ENCODE measurements around the gene TSPAN2. TPM values are rescaled to one million over a fixed set of nuclear protein-coding genes. Genes with fewer than 3 reads are reported as not detected.

The TSPAN2 gene
- total RNA-seq, result 0.78 and 0.99 TPM in 2 replicates

DNA sequence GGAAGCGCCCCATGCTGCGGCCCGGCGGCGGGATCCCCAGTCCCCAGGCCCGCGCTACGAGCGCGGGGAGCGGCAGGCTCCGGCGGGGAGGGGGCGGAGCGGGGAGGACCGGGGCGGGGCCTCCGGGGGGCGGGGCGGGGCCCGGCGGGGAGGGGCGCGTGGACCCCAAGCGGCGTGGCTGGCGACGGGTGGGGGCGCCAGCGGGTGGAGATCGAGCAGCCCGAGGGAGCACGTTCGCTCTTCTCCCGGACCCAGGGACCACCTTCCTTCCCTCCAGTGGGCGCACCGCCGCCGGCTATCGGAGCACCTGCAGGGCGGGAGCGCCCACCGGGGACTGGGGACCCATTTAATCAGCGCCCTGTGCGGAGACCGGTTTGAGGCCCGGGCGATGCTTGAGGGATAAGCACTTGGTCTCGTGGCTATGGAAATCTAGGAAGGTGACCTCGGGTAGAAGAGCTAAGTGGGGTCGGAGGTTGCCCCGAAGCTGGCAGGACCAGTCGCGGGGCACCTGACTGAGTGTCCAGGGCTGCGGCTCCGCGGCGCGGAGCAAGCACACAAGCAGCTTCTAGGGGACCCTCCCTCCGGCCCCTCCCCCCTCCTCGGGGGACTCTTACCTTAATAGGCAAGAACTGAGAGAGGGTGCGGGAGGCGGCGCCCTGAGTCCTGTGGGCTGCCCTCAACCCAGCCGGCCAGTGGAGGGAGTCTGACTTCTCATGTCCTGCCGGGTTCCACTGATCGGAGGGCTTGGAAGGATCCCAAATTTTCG is at the start of gene TSPAN2:
Gene TSPAN2 (minus strand): TSS at position 84 of the 766 bp plus-strand sequence. CDS start 71 bp downstream, at position 13.

DNA sequence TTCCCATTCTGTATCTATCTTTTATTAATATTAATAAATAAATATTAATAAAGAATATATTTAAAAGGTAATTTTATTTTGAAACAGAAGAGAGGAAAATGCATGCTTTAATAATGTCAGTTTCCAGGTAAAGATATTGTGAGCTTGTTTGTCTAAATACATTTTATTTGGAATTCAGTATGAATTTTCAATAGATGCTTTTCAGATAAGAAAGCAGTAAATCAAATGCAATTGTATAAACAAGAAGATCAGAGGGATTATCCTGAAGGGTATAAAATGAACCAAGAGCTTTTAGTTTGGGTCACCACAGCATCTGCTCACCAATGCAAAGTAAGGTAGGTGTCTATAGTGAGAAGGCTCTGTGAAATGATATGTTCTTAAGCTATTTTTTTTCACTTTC is 59.8 kb downstream of the TSPAN2 start, which contains the start of gene TSHB:
Gene TSHB (plus strand): TSS at position 301 of the 400 bp plus-strand sequence. CDS start 3,537 bp downstream, outside the sequence.

Other genes starting within 250 kb of the TSPAN2 start
- under 0.01 TPM in 1 of 2 replicates, not detected in the other for gene SYCP1, start 234.6 kb downstream of the TSPAN2 start, total RNA-seq
- gene TSHB, start 59.7 kb downstream of the TSPAN2 start, total RNA-seq, result not detected in 2 replicates
- gene NGF, start 248.7 kb upstream of the TSPAN2 start, total RNA-seq, result not detected in 2 replicates